ENCODE results near the gene GGNBP2.
A peak's percentile ranks its signal among the peaks of the same experiment; 100 is the strongest.

GGNBP2 gene

DNA sequence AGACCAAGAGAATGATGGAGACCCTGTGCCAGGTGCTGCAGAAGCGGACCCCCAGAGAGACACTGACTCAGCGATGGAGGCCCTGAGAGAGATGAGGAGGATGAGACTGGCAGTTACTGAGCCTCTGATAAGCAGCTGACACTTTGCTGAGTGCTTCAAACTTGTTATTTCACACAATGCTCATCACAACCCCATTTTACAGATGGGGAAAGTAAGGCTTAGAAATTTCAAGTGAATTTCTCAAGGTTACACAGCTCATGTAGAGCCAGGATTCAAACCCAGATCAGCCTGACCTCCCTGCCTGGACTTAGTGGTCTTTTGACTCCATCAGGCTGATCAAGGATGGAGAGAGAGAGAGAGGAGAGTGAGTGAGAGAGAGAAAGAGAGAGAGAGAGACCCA is 83.9 kb downstream of the GGNBP2 start:
- no peak for DNase-seq (ENCODE audit: low read depth in 1 of 2, low spot score in 1 of 2)

DNA sequence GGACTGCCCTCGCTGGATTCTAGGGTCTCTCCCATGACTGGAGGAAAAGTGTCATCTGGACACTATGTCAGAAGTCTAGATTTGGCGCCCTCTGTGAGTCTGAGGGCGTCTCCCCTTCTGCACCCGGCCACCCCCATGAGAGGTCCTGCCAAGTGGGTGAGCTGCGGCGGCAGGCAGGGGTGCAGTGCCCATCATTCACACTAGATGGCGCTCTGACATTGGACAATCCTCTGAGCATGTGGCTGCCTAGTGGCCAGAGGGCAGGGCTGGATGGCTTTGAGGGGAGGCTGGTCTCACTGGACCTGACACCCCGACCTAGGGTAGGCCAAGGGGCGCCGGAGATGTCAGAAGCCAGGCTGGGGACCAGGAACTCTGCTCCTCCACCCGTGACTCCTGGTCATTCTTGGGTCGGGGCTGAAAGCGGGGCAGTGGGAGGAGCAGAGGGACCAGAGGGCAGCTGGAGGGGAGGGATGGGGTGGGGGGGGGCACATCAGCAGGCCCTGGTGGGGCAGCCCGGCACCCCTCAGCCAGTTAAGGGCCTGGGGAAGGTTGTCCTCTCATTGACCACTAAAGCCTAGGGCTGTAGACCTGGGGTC is 84.6 kb downstream of the GGNBP2 start:
- peak; percentile 60 to 71 for DNase-seq (ENCODE audit: low read depth in 1 of 2, low spot score in 1 of 2)

DNA sequence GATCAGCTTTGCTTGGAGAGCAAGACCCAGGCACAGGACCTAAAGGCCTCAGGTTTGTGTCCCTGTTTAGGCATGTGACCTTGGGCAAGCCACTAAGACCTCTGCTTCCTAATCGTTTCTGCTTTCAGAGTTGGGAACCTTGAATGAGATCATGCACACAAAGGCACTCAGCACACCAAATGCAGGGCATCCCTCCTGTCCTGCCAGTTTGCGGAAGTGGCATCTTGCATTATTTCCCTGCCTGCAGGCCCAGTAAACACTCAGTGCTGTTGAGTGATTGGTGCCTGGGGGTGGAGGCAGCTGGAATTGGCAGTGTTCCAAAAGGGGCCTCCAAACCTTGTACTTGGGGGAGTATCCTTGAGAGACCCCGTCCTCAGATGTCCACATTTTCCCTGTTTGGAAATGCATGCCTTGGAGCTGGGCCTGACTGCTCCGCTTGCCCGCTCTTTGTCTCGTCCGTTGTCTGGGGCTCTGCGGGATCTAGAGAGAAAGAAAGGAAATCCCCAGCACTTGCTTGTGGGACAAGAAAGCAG is 85.3 kb downstream of the GGNBP2 start:
- DNase-seq (ENCODE audit: low read depth in 1 of 2, low spot score in 1 of 2) = no peak

DNA sequence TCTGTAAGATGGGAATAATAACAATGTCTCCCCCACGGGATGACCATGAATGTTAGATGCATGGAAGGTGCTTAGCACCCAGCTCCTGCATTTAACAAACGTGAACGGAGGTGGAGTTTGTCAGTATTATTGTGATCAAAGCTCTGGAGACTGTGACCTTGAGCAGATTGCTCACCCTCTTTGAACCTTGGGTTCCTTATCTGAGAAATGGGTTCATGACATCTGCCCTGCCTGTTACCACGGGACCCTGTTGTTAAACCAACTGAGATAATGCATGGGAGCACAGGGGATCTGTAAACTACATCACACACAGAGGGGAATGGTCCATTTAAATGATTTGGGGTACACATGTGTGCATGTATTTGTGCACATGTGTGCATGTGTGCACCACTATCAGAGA is 86.3 kb downstream of the GGNBP2 start:
- DNase-seq (ENCODE audit: low read depth in 1 of 2, low spot score in 1 of 2) = no peak

DNA sequence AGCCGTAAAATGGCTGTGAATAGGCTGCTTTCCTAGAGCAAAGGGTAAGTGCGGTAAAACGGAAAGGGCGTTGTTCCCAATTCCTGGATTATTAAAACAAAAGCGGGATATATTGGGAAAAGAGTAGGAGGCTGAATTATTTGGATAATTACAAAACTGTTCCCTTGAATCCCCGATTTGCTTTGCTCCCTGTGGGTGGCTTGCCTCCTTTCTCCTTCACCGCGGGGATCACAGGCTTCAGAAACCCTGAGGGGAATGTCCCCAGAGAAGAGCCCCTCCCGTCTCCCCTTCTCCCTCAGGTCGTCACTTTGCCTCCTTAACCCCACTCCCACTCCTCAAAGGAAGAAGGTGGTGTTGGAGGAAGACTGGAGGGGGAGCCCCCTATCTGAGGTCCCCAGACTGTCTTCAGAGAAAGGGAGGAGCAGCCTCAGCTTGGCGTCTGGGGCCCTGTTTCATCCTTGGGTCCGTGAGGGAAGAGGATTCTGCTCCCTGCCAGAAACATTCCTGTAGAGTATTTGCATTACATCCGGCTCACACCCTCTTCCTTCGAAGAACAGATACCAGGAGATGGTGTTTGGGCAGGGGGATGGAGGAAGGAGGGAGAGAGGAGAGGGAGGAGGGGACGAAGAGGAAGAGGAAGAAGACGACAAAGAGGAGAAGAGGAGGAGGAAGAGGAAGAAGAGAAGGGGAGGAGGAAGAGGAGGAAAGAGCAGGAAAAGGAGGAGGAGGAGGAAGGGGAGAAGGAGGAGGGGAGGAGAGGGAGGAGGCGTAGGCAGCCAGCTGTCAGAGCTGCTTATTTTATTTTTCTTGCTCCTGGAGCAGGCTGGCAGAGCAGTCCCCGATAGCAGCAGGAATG is 88.4 kb downstream of the GGNBP2 start:
- no peak for DNase-seq (ENCODE audit: low read depth in 1 of 2, low spot score in 1 of 2)

Measured in stimulated activated CD4-positive, alpha-beta T cell treated with anti-CD3 and anti-CD28 coated beads, Interleukin-15, amount 100 ng/mL, for 1 hour (primary cell).